Nephron (organoid): ENCODE measurements around the gene MAP1S.

Source experiments
- H3K27ac Mint-ChIP-seq, 3 experiments: 2 replicates each; pipeline ENCODE4 v1.8.0; 2020; ENCODE audit warnings: mixed read lengths in 3 of 3, mild to moderate bottlenecking in 2 of 3, moderate library complexity in 1 of 3
- H3K27me3 Mint-ChIP-seq: 2 replicates; pipeline ENCODE4 v1.8.0; 2021; ENCODE audit warnings: low read depth, mild to moderate bottlenecking, moderate library complexity, mixed read lengths
- H3K36me3 Mint-ChIP-seq: 2 replicates; pipeline ENCODE4 v1.8.0; 2020; ENCODE audit warnings: low read depth, mixed read lengths
- H3K4me1 Mint-ChIP-seq: 2 replicates; pipeline ENCODE4 v1.8.0; 2020; ENCODE audit warnings: mixed read lengths
- H3K4me3 Mint-ChIP-seq, 3 experiments: 2 replicates each; pipeline ENCODE4 v1.8.0; 2020; ENCODE audit warnings: mild to moderate bottlenecking in 3 of 3, mixed read lengths in 3 of 3, moderate library complexity in 2 of 3
- H3K9me3 Mint-ChIP-seq: 2 replicates; pipeline ENCODE4 v1.8.0; 2020; ENCODE audit warnings: mixed read lengths
- TF ChIP-seq, protein P1 (sequence below), 3 experiments: fragments of 200-600 bp; sonication (generic); IDR thresholded peaks; one replicate each; pipeline ENCODE4 v1.5.0; 2021; ENCODE audit warnings: antibody characterized with exemption in 3 of 3; ENCODE audit not compliant: unreplicated experiment in 3 of 3

Gene MAP1S

DNA sequence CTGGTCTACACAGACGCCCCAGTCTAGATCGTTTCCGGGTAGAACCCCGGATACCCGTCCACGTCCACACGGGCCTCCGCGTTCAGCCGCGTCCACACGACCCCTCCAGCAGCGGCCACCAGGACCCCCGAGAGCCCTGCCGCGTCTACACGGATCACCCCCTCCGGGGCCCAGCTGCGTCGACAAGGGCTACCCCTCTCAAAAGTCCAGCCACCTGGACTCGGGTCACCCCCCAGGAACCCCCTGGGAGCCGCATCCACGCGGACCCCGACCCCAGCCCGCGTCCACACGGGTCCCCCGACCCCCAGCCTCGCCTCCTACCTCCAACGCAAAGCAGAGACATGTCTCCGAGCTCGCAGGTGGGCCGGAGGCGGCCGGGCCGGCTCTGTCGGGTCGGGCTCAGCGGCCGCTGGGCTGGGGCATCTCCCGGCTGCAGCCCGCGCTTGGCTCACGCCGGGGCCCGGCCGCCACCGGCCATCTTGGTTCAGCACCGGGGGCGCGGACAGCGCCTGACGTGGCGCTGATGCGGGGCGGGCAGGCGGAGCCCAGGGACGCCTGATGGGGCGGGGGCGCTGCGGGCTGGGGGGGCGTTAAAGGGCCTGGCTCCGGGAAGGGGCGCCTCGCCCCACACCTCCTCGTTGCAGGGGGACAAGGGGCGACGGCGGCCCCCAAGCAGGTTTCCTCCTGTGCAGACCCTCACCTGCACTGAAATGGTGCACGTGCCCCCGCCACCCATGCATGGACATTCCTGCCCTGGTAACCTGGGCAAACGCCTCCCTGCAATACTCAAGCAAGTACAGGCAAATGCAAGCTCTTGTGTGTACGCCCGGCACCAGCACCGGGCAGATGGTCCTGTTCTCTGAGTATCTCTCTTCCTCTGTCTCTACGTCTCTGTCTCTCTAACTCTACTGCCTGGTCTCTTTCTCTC is 31.2 kb upstream of the MAP1S start, which contains the start of gene UNC13A:
TSS of gene UNC13A (minus strand) at position 498 of the 928 bp plus-strand sequence. CDS start at position 343, 155 bp downstream.
- peaks cover 77% of the 10 kb centered on the region for H3K27me3 Mint-ChIP-seq
- TF ChIP-seq, protein P1, sequence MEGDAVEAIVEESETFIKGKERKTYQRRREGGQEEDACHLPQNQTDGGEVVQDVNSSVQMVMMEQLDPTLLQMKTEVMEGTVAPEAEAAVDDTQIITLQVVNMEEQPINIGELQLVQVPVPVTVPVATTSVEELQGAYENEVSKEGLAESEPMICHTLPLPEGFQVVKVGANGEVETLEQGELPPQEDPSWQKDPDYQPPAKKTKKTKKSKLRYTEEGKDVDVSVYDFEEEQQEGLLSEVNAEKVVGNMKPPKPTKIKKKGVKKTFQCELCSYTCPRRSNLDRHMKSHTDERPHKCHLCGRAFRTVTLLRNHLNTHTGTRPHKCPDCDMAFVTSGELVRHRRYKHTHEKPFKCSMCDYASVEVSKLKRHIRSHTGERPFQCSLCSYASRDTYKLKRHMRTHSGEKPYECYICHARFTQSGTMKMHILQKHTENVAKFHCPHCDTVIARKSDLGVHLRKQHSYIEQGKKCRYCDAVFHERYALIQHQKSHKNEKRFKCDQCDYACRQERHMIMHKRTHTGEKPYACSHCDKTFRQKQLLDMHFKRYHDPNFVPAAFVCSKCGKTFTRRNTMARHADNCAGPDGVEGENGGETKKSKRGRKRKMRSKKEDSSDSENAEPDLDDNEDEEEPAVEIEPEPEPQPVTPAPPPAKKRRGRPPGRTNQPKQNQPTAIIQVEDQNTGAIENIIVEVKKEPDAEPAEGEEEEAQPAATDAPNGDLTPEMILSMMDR (IDR thresholded peaks at IDR 0.05; ENCODE audit: unreplicated experiment in 3 of 3), result no peak
- H3K4me3 Mint-ChIP-seq, result peak within 1 kb of the TSS; percentile 72 to 78 (median 76)
- peaks cover 10% of the 10 kb centered on the region for H3K4me1 Mint-ChIP-seq
- no peaks in the 10 kb centered on the region for H3K36me3 Mint-ChIP-seq
- no peak within 1 kb of the TSS for H3K27ac Mint-ChIP-seq
- H3K9me3 Mint-ChIP-seq, result peaks cover 2% of the 10 kb centered on the region

- no peaks in the 10 kb centered on the region for H3K36me3 Mint-ChIP-seq
- peaks cover 10% of the 10 kb centered on the region for H3K4me1 Mint-ChIP-seq
- TF ChIP-seq, protein P1 (IDR thresholded peaks at IDR 0.05; ENCODE audit: unreplicated experiment in 3 of 3), result no peak
- peaks cover 2% of the 10 kb centered on the region for H3K9me3 Mint-ChIP-seq
- peaks cover 73% of the 10 kb centered on the region for H3K27me3 Mint-ChIP-seq
- no peak overlapping the region for H3K27ac Mint-ChIP-seq
- peak overlapping the region; percentile 40 to 71 (median 66) for H3K4me3 Mint-ChIP-seq
These were observed 30.3 kb upstream of the MAP1S start for GRCh38 chr19:17688853-17689595.

DNA sequence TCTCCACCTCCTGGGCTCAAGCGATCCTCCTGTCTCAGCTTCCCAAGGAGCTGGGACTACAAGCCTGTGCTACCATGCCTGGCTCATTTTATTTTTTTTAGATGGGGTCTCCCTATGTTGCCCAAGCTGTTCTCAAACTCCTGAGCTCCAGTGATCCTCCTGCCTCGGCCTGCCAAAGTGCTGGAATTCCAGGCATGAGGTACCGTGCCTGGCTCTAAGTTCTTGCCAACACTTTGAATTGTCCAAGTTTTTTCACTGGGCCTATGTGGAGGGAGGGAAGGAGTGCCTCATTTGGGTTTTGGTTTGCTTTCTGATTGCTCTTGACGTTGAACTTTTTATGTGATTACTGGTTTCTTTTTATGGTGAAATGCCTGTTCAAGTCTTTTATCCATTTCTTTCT is 26.7 kb upstream of the MAP1S start:
- Mint-ChIP-seq H3K4me1 (peaks cover 8% of the 10 kb centered on the region), H3K27me3 (peaks cover 62% of the 10 kb centered on the region), H3K4me3 (no peak overlapping the region), H3K9me3 (peaks cover 2% of the 10 kb centered on the region), H3K27ac (no peak overlapping the region), H3K36me3 (no peaks in the 10 kb centered on the region)
- TF ChIP-seq, protein P1 (IDR thresholded peaks at IDR 0.05; ENCODE audit: unreplicated experiment in 3 of 3), result no peak

- Mint-ChIP-seq H3K36me3 (no peaks in the 10 kb centered on the region), H3K27me3 (peaks cover 58% of the 10 kb centered on the region), H3K9me3 (no peaks in the 10 kb centered on the region), H3K4me1 (no peaks in the 10 kb centered on the region), H3K4me3 (no peak overlapping the region), H3K27ac (no peak overlapping the region)
- TF ChIP-seq, protein P1 (IDR thresholded peaks at IDR 0.05; ENCODE audit: unreplicated experiment in 3 of 3), result no peak
These were observed 24.1 kb upstream of the MAP1S start for GRCh38 chr19:17695198-17695597.

DNA sequence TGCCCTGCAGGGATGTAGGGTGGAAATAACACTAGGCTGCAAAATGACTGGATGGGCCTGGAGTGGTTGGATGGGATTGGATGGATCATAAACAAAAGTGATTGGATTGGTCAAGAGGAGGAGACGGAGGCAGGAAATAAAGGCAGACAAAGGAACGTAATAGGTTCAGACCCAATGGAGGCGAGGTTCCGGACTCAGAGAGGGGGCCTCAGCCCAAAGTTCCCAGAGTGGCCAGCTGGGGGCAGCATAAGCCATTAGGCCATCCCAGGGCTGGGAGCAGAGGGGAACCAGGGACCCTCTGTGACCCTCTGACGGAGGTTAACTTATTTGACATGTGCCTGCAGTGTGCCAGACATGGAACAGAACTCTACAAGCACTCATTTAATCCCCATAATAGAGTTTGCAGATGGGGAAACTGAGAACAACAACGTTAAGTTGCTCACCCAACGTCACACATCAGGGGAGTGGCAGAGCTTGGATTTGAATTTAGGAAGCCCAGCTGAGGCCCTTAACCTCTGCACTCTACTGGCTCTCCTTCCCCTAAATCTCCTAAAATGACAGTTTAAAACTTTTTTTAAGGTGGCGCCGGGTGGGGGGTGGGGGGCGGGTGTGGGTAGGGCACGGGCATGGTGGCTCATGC is 15.3 kb upstream of the MAP1S start:
- TF ChIP-seq, protein P1 (IDR thresholded peaks at IDR 0.05; ENCODE audit: unreplicated experiment in 3 of 3), result peak; percentile 56 to 61 (median 60)
- no peaks in the 10 kb centered on the region for H3K9me3 Mint-ChIP-seq
- no peak overlapping the region for H3K27ac Mint-ChIP-seq
- H3K36me3 Mint-ChIP-seq, result no peaks in the 10 kb centered on the region
- peaks cover 25% of the 10 kb centered on the region for H3K27me3 Mint-ChIP-seq
- no peak overlapping the region for H3K4me3 Mint-ChIP-seq
- H3K4me1 Mint-ChIP-seq, result no peaks in the 10 kb centered on the region
